Hepatocyte (in vitro differentiated cells): ENCODE results near the gene HOXD13.

Source experiments
- CTCF ChIP-seq: fragments of 200-600 bp; sonication (generic); IDR thresholded peaks from 2 replicates; pipeline ENCODE4 v1.5.1; 2016; ENCODE audit warnings: antibody characterized with exemption, mild to moderate bottlenecking; ENCODE audit not compliant: poor library complexity
- EZH2 ChIP-seq: fragments of 200-600 bp; sonication (generic); IDR thresholded peaks from 2 replicates; pipeline ENCODE4 v1.6.1; 2016; ENCODE audit warnings: antibody characterized with exemption, mild to moderate bottlenecking, borderline replicate concordance

- TF ChIP-seq CTCF (no peak), EZH2 (no peak)
These were observed 35.9 kb downstream of the HOXD13 start for GRCh38 chr2:176128172-176128981.
